Panc1 (cell line): Measurements from ENCODE around the gene IL21R. TPM values are rescaled to one million over a fixed set of nuclear protein-coding genes. Genes with fewer than 3 reads are reported as not detected.

ENCODE experiments used
- ATAC-seq: fragments of 200-7000 bp; cut with Tn5 transposase; 2 replicates; pipeline ENCODE4 v1.9.1; 2020; ENCODE audit warnings: mild to moderate bottlenecking, moderate library complexity
- BruUV-seq: library from RNA; stranded (reverse); fragments of 400-500 nt; replicated peaks from 2 replicates; lab custom pipeline; 2021; lab: Mats Ljungman, UMichigan
- CTCF ChIA-PET: fragments of 300-600 bp; sonication (Branson Sonifier 250); formaldehyde crosslinking; loops from one replicate; lab custom pipeline; 2022; ENCODE audit warnings: antibody characterized with exemption; lab: Charles Lee
- POLR2A ChIA-PET: fragments of 300-600 bp; sonication (Branson Sonifier 250); formaldehyde crosslinking; loops from one replicate; lab custom pipeline; 2022; ENCODE audit warnings: antibody characterized with exemption; lab: Charles Lee
- DNase-seq: peaks from one replicate; pipeline ENCODE4 v3.0.0-alpha.2; 2010; ENCODE audit warnings: low read depth, low spot score
- H3K27ac ChIP-seq: 2 replicates; pipeline ENCODE4 v1.5.1; 2011; ENCODE audit warnings: mild to moderate bottlenecking, low read length, inconsistent platforms
- H3K27me3 ChIP-seq: fragments of 200-500 bp; sonication (Bioruptor generic); 2 replicates; pipeline ENCODE4 v1.6.0; 2014; ENCODE audit warnings: low read length, inconsistent platforms; ENCODE audit not compliant: control insufficient read depth, insufficient read depth
- H3K36me3 ChIP-seq: fragments of 200-500 bp; sonication (Bioruptor generic); 2 replicates; pipeline ENCODE4 v1.5.1; 2014; ENCODE audit warnings: inconsistent platforms, mild to moderate bottlenecking, low read length, moderate library complexity; ENCODE audit not compliant: control insufficient read depth, insufficient read depth
- H3K4me1 ChIP-seq: 2 replicates; pipeline ENCODE4 v1.5.1; 2011; ENCODE audit warnings: inconsistent platforms, mild to moderate bottlenecking, low read length, moderate library complexity; ENCODE audit not compliant: control insufficient read depth, insufficient read depth
- H3K4me3 ChIP-seq, 2 experiments: 2 replicates each; pipeline ENCODE4 v1.5.1; 2011 to 2012; ENCODE audit warnings: low read depth in 2 of 2, low read length in 2 of 2, mild to moderate bottlenecking in 2 of 2, inconsistent platforms in 1 of 2, moderate library complexity in 1 of 2
- H3K9me3 ChIP-seq: fragments of 200-500 bp; sonication (Bioruptor generic); 2 replicates; pipeline ENCODE4 v1.5.1; 2014; ENCODE audit warnings: low read depth, mild to moderate bottlenecking, inconsistent platforms, low read length, moderate library complexity; ENCODE audit not compliant: control insufficient read depth, insufficient read depth
- CTCF ChIP-seq: fragments of 450-650 bp; IDR thresholded peaks from 2 replicates; pipeline ENCODE4 v1.5.1; 2017; ENCODE audit warnings: mild to moderate bottlenecking
- POLR2AphosphoS5 ChIP-seq: IDR thresholded peaks from 2 replicates; pipeline ENCODE4 v1.6.1; 2012; ENCODE audit warnings: mild to moderate bottlenecking, low read depth, low read length, moderate library complexity
- REST ChIP-seq, 2 experiments: IDR thresholded peaks; 2 replicates each; pipeline ENCODE4 v1.6.1; 2011 to 2012; ENCODE audit warnings: low read depth in 2 of 2, control low read depth in 1 of 2, low read length in 1 of 2, mild to moderate bottlenecking in 1 of 2, moderate library complexity in 1 of 2; ENCODE audit not compliant: insufficient read depth in 1 of 2
- SIN3A ChIP-seq: IDR thresholded peaks from 2 replicates; pipeline ENCODE4 v1.6.1; 2012; ENCODE audit warnings: low read depth, mild to moderate bottlenecking, low read length, moderate library complexity, borderline replicate concordance; ENCODE audit not compliant: insufficient read depth
- TCF7L2 ChIP-seq: IDR thresholded peaks from 2 replicates; pipeline ENCODE4 v1.6.1; 2011; ENCODE audit warnings: mild to moderate bottlenecking, low read depth, low read length, inconsistent platforms
- in situ Hi-C: cut with HindIII; loops from 2 replicates; pipeline ENCODE4 v1.10.0; 2016; ENCODE audit warnings: low sequenced_read_pairs, low pct_unique_long_range_greater_than_20kb
- intact Hi-C: fragments of 100-400 bp; cut with micrococcal nuclease; formaldehyde crosslinking; loops from one replicate; pipeline ENCODE4 v1.10.0; 2022; ENCODE audit not compliant: unreplicated experiment
- total RNA-seq: library from RNA; stranded (reverse); gene quantifications from one replicate; pipeline ENCODE4 v1.2.1, GENCODE V29; 2021; ENCODE audit not compliant: unreplicated experiment

The IL21R gene
- total RNA-seq, 1 experiment from 2014 or later = 0.10 TPM

- intact Hi-C loops (no loop called here), in situ Hi-C loops (no loop called here)
- Histone ChIP-seq H3K9me3 (no peaks in the 10 kb centered on the region), H3K27ac (no peak overlapping the region), H3K27me3 (peaks cover under 1% of the 10 kb centered on the region; the same call in 1 of the 2 replicates), H3K4me1 (no peaks in the 10 kb centered on the region), H3K4me3 (no peak overlapping the region), H3K36me3 (no peaks in the 10 kb centered on the region)
- TF ChIP-seq POLR2AphosphoS5 (no peak), REST (IDR thresholded peaks at IDR 0.05; ENCODE audit: insufficient read depth in 1 of 2, low read depth in 2 of 2, low read length in 1 of 2) (no peak), TCF7L2 (no peak), SIN3A (no peak)
- ChIA-PET CTCF (interaction anchor here (0.7 kb wide), 1 partner anchor 25 kb away, joined by 4 read pairs; no protein-coding TSS in a partner anchor), POLR2A (no interaction called here)
- ATAC-seq (no peak), DNase-seq (no peak)
- BruUV-seq = no TSS peak
These were observed 50.9 kb downstream of the IL21R start for GRCh38 chr16:27452569-27453493.

GRCh38 chr16:27453494-27453825, 51.5 kb downstream of the IL21R start:
- in situ Hi-C loops = no loop called here
- CTCF ChIA-PET = no interaction called here

More at GRCh38 chr16:27453494-27453825, 51.5 kb downstream of the IL21R start:
- Histone ChIP-seq H3K4me3 (no peak overlapping the region), H3K36me3 (no peaks in the 10 kb centered on the region), H3K27me3 (no peaks in the 10 kb centered on the region), H3K4me1 (no peaks in the 10 kb centered on the region), H3K9me3 (no peaks in the 10 kb centered on the region), H3K27ac (no peak overlapping the region)
- POLR2A ChIA-PET = interaction anchor here (0.6 kb wide), 1 partner anchor 225 kb away, joined by 6 read pairs; no protein-coding TSS in a partner anchor
- TF ChIP-seq CTCF (no peak), SIN3A (no peak), POLR2AphosphoS5 (no peak), REST (IDR thresholded peaks at IDR 0.05; ENCODE audit: insufficient read depth in 1 of 2, low read depth in 2 of 2, low read length in 1 of 2) (no peak), TCF7L2 (no peak)
- DNase-seq (no peak), ATAC-seq (no peak)
- intact Hi-C loops = no loop called here
- BruUV-seq = no TSS peak
